ENCODE measurements around the gene UCP3. TPM values are rescaled to one million over a fixed set of nuclear protein-coding genes. Genes with fewer than 3 reads are reported as not detected.

UCP3 gene
- total RNA-seq, 2 donors from 2014 or later: 1.9 to 3.5 TPM

DNA sequence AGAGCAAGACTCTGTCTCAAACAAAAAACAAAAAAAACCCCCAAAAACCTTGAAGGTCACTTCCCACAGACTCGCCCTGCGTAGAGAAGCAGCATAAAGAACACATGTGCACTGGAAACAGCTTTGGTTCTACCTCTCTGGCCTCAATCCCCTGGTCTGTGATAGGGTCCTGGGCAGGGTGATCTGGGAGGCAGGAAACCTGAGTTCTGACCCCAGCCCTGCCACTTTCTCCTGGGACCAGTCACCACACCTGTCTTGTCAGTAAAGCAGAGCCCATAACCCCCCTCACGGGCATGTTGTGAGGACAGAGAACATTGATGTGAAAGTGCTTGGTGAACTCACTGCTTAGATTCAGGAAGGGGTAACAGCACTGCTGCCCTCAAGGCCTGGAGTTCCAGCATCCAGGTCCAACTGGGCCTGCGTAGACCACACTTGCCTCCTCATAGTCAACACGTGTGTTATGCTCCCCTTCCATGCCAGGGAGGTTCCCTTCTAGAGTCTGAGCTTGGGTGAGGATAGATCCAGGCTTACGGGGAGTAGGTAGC, 37.6 kb downstream of the UCP3 start:
- Histone ChIP-seq H3K36me3 (ENCODE audit: control insufficient read depth, insufficient read depth, low read length) (peaks cover 19% of the 10 kb centered on the region), H3K9me3 (ENCODE audit: control insufficient read depth, low read length) (no peaks in the 10 kb centered on the region), H3K9ac (ENCODE audit: extremely low read depth, low read length, poor library complexity, severe bottlenecking) (no peak overlapping the region), H3K4me1 (ENCODE audit: control insufficient read depth, insufficient read depth, low read length) (no peaks in the 10 kb centered on the region), H3K27ac (ENCODE audit: low read depth, low read length) (no peak overlapping the region), H3K4me3 (ENCODE audit: low read length) (no peak overlapping the region), H3K27me3 (ENCODE audit: control insufficient read depth, insufficient read depth, low read length, poor library complexity, severe bottlenecking) (no peaks in the 10 kb centered on the region)
- Mint-ChIP-seq H3K4me3 (no peak overlapping the region), H3K9me3 (no peaks in the 10 kb centered on the region), H3K27me3 (ENCODE audit: insufficient read depth) (peaks cover 4% of the 10 kb centered on the region), H3K27ac (no peak overlapping the region), H3K4me1 (no peaks in the 10 kb centered on the region), H3K36me3 (ENCODE audit: low read depth) (peaks cover 23% of the 10 kb centered on the region)
- TF ChIP-seq, protein P1, sequence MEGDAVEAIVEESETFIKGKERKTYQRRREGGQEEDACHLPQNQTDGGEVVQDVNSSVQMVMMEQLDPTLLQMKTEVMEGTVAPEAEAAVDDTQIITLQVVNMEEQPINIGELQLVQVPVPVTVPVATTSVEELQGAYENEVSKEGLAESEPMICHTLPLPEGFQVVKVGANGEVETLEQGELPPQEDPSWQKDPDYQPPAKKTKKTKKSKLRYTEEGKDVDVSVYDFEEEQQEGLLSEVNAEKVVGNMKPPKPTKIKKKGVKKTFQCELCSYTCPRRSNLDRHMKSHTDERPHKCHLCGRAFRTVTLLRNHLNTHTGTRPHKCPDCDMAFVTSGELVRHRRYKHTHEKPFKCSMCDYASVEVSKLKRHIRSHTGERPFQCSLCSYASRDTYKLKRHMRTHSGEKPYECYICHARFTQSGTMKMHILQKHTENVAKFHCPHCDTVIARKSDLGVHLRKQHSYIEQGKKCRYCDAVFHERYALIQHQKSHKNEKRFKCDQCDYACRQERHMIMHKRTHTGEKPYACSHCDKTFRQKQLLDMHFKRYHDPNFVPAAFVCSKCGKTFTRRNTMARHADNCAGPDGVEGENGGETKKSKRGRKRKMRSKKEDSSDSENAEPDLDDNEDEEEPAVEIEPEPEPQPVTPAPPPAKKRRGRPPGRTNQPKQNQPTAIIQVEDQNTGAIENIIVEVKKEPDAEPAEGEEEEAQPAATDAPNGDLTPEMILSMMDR (conservative IDR thresholded peaks at IDR 0.05): no peak
- no peak for DNase-seq
- 86 to 91% methylated on average over 5 to 6 of the region's 6 CpGs for WGBS, 2 experiments (ENCODE audit: insufficient coverage in 1 of 2, insufficient read length in 1 of 2)

DNA sequence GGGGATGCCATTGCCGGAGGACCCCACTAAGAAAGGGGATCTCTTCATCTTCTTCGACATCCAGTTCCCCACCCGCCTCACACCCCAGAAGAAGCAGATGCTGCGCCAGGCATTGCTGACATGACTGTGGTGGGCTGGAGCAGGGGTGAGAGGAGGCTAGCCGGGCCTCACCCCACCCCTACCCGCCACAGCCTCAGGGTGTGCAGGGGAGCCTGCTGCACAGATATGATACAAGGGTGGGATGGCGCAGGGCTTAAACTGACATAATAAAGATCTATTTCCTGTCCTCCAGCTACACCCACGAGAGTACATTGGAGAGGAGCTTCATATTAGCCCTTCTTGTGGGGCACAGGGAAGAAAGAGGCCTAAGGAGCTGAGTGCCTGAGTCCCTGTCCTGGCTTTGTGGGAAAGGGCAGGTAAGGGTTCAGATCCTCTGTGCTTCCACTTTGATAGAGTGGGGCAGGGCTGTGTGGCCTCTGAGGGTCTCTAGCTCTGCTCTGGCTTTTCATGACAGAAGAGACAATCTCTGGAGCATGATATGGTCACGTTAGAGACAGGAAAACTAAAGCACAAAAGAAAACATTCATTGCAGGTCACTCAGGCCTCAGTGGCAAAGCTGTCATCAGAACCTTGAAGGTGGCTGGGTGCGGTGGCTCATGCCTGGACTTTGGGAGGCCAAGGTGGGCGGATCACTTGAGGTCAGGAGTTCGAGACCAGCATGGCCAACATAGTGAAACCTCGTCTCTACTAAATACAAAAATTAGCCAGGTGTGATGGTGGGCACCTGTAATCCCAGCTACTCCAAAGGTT, 38.7 kb downstream of the UCP3 start:
- Histone ChIP-seq H3K27ac (ENCODE audit: low read depth, low read length) (no peak overlapping the region), H3K36me3 (ENCODE audit: control insufficient read depth, insufficient read depth, low read length) (peaks cover 11% of the 10 kb centered on the region), H3K4me1 (ENCODE audit: control insufficient read depth, insufficient read depth, low read length) (no peaks in the 10 kb centered on the region), H3K9me3 (ENCODE audit: control insufficient read depth, low read length) (no peaks in the 10 kb centered on the region), H3K4me3 (ENCODE audit: low read length) (no peak overlapping the region), H3K9ac (ENCODE audit: extremely low read depth, low read length, poor library complexity, severe bottlenecking) (no peak overlapping the region), H3K27me3 (ENCODE audit: control insufficient read depth, insufficient read depth, low read length, poor library complexity, severe bottlenecking) (no peaks in the 10 kb centered on the region)
- Mint-ChIP-seq H3K4me3 (no peak overlapping the region), H3K4me1 (no peaks in the 10 kb centered on the region), H3K27me3 (ENCODE audit: insufficient read depth) (peaks cover 4% of the 10 kb centered on the region), H3K27ac (no peak overlapping the region), H3K9me3 (no peaks in the 10 kb centered on the region), H3K36me3 (ENCODE audit: low read depth) (peaks cover 14% of the 10 kb centered on the region)
- WGBS, 2 experiments (ENCODE audit: insufficient coverage in 1 of 2, insufficient read length in 1 of 2): 87 to 88% methylated on average over 6 to 12 of the region's 13 CpGs
- TF ChIP-seq, protein P1 (conservative IDR thresholded peaks at IDR 0.05): no peak
- no peak for DNase-seq

DNA sequence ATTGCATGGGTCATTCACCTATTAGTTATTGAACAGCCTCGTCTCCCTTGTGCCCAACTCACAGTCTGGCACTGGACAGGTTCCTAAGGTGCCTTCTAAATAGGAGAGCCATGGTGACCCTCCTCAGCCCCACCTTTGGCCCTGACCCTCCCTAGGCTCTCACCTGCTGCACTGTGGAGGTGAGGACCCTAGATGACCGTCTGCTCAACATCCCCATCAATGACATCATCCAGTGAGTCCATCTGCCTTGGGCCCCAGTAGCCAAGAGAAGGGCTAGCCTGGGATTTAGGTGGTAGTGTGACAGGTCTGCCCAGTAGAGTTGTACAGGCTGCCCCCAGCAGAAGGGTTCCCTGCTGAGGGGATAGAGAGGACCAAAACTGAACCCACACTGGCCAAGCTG, 39.8 kb downstream of the UCP3 start:
- WGBS, 2 experiments (ENCODE audit: insufficient coverage in 1 of 2, insufficient read length in 1 of 2): 87 to 100% methylated on average over 1 to 2 of the region's 2 CpGs
- Mint-ChIP-seq H3K4me3 (no peak overlapping the region), H3K27me3 (ENCODE audit: insufficient read depth) (peaks cover 6% of the 10 kb centered on the region), H3K36me3 (ENCODE audit: low read depth) (peaks cover 4% of the 10 kb centered on the region), H3K9me3 (no peaks in the 10 kb centered on the region), H3K4me1 (peaks cover 3% of the 10 kb centered on the region), H3K27ac (no peak overlapping the region)
- H3K27me3 ChIP-seq (ENCODE audit: control insufficient read depth, insufficient read depth, low read length, poor library complexity, severe bottlenecking): no peaks in the 10 kb centered on the region
- peaks cover 3% of the 10 kb centered on the region for H3K36me3 ChIP-seq (ENCODE audit: control insufficient read depth, insufficient read depth, low read length)
- no peaks in the 10 kb centered on the region for H3K4me1 ChIP-seq (ENCODE audit: control insufficient read depth, insufficient read depth, low read length)
- no peak overlapping the region for H3K4me3 ChIP-seq (ENCODE audit: low read length)
- H3K27ac ChIP-seq (ENCODE audit: low read depth, low read length): no peak overlapping the region
- no peak overlapping the region for H3K9ac ChIP-seq (ENCODE audit: extremely low read depth, low read length, poor library complexity, severe bottlenecking)
- TF ChIP-seq, protein P1 (conservative IDR thresholded peaks at IDR 0.05): no peak
- no peak for DNase-seq
- H3K9me3 ChIP-seq (ENCODE audit: control insufficient read depth, low read length): no peaks in the 10 kb centered on the region
